GM18526 (cell line): ENCODE measurements around the gene PROC.

Experiments
- POLR2A ChIP-seq: IDR thresholded peaks from 3 replicates; pipeline ENCODE4 v1.6.1; 2011; ENCODE audit not compliant: insufficient read length; ENCODE audit errors: extremely low read depth

Gene PROC

DNA sequence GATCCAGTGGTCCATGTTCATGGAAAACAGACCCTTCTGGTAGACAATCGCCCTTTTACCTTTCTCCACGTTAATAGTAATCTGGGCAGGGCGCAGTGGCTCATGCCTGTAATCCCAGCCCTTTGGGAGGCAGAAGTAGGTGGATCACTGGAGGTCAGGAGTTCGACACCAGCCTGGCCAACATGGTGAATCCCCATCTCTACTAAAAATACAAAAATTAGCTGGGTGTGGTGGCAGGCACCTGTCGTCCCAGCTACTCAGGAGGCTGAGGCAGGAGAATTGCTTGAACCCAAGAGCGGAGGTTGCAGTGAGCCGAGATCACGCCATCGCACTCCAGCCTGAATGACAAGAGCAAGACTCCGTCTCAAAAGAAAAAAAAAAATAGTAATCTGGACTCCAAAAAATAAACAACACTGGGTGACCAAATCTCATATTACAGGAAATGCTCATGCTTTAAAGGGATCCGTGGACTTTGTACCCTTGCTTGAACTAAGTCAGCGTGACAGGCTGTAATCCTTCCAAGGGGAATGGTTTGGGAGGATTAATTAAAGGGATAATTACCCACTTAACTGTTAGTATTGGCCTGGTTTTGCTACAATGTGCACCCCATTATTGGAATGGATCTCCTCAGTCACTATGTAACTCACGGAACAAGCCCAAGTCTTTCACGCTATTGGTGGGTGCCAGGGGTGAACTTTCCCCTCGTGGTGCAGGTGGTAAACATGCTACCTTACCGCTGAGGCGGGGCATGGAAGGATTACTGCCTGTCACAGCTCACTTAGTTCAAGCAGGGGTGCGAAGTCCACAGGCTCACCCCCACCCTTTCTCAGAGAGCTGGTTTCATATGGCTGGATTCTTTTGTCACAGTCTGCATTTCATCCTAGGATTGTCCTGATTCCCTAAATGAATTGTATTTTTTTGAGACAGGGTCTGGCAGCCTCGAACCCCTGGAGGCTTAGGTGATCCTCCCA lies 36.7 kb downstream of the PROC start:
- TF ChIP-seq POLR2A: no peak

DNA sequence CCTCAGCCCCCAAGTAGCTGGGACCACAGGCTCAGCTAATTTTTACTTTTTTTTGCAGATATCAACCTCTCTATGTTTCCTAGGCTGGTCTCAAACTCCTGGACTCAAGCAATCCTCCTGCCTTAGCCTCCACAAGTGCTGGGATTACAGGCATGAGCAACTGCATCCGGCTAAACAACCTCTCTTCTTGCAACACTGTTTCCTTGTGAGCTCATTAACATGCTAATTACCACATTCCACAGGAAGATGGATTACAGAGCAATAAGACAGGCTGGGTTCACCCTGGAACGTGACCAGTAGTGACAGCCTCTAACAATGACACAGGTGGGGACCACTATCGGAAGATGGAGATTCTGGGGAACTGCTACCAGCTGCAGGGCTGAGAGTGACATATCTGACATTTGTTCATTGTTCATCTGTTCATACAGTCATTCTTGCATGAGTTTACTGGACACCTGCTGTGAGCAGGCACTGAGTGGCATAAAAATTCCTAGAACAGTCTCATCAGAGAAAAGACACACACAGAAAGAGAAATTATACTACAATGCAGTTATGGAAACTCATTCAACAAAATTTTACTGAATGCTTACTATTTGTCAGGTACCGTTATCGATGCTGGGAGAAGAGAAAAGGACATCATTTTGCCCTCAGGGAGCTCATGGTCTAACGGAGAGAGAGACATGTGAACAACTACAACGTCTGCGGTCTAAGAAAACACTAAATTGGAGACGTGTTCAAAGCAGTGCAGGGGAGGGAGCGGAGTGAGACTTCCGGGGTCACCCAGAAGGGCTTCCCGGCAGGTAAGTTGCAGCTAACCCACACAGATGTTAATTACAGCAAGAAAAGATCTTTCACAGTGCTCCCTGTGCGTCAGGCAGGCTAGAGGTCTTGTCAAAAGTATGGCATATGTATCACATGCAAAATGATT lies 37.6 kb downstream of the PROC start:
- no peak for TF ChIP-seq POLR2A

DNA sequence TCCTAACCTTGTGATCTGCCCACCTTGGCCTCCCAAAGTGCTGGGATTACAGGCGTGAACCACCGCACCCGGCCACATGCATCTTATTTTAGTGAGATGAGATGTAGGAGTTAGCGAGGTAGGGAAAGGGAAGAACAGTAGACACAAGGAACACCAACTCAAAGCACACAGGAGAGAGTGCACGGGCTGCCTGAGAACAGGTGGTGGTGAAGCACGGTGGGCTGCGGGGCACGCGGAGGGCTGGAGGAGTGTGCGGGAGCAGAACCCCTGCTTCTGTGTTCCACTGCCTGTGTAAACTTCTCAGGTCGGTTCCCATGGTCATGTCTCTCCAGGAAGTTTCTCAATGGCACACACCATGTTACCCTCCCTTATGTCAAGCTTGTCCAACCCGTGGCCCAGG lies 38.7 kb downstream of the PROC start:
- no peak for TF ChIP-seq POLR2A

DNA sequence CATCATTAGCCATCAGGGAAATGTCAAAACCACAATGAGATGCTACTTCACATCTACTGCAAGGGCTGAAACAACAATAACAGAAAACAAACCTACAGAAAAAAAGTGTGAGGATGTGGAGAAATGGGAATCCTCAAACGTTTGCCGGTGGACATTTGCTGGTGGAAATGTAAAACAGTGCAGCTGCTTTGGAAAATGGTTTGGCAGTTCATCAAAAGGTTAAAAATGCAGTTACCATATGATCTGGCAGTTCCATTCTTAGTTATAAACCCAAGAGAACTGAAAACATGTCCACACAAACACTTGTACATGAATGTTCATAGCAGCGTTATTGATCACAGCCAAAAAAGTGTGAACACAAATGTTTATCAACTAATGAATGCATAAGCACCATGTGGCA lies 44.2 kb downstream of the PROC start:
- TF ChIP-seq POLR2A: no peak

DNA sequence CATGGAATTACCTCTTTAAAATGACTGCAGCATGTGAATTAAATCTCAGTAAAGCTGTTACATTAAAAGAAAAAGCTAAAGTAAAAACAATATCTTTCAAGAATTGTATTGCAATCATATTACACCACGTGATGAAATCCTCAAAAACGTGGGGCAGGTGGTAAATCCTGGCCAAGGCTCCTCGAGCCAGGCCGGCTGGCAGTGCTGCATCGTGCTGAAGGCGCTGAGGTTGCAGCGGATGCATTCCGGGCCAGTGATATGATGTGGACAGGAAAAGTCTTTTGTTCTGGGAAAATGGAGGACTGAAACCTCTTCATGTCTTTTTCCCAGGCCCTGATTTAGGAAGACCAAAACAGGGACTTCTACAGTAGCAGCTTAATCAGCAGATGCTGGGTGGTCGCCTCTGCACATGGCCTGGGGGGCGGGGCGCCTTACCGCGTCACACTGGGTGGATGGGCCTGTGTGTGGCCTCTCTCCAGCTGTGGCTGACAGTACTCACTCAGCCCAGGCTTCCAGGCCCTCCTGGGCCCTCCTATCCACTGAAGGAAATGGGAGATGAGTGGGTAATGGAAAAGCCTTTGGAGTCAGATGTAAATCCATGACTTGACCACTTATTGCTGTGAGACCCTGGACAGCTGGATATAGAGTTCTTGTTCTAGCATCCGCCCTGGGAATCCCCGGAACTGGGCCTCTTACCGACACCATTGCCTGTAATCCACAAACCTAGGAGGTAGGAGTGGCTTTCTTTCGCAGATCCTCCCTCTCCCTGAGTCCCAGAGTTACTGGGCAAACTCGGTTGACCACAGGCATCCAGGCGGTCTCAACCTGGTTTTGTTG lies 45.1 kb downstream of the PROC start:
- TF ChIP-seq POLR2A: no peak

DNA sequence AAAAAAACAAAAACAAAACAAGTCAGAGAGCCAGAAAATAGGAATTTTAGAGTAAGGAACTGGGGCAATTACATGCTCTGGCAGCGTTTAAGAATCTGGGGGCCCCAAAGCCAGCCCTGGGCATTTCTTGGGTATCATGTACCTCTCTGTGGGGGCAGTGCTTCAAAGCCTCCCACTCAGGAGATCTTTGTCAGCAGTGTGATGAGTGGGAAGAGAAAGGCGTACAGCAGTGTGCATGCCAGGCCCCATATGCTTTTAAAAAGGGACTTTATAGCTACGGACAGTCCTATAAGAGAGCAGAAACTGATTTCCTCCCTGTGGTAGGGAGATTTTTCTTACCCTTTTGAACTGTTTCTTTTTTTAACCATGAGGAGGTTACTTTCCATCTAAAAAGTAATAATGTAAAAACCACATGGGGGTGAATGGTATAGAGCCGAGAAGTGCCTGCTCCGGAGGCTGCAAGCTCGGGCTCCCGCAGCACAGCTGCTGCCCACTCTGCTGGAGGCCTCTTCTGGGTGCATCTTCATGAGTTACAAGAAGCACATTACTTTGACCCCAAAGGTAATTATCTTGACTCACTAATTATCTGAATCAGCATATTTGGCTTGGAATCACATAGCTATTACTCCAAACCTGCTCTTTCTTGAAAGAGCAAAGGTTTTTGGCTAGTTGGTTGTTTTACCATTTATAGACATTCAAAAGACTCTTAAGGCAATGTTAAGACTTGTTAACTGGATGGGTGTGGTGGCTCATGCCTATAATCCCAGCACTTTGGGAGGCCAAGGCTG lies 46.4 kb downstream of the PROC start:
- TF ChIP-seq POLR2A: no peak

DNA sequence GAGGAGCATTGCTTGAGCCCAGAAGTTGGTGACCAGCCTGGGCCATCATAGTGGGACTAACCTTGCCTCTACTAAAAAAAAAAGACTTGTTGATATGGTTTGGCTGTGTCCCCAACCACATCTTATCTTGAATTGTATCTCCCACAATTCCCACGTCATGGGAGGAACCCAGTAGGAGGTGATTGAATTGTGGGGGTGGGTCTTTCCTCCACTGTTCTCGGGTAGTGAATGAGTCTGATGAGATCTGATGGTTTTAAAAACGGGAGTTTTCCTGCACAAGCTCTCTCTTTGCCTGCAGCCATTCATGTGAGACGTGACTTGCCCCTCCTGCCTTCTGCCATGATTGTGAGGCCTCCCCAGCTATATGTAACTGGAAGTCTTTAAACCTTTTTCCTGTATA lies 47.0 kb downstream of the PROC start:
- TF ChIP-seq POLR2A: no peak

DNA sequence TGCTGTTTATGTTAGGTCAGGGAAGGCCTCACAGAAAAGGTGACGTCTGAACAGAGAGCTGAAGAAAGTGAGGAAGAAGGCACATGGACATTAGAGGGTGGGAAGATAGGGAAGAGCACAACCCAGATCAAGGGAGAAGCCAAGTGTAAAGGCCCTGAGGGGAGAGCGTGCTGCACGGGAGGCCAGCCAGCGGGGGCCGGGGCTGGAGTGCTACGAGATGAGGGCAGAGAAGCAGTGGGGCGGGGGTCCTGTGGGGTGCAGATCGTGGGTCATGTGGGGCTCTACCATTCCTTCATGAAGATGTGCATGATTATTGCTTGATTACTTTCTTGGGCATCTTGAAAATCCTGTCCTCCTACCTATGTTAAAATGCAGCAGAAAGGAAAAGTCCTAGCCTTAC lies 50.8 kb downstream of the PROC start:
- no peak for TF ChIP-seq POLR2A

DNA sequence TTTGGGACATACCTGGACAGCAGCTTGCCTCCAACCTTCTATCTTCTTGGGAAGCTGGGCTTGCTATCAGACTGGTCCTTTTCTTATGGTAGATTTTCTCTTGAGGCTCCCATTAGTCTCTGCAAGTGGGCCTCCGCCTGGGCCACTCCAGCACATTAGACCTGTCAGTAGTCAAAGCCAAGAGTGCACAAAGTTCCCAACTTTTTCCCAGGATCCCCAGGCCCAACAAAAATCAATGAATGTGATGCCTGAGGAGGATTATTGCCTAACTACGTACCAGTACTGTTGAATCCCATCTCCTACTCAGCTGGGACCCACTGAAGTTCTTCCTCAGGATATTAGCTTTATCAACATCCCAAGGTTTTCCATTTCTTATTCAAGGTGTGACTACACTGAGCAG lies 51.7 kb downstream of the PROC start:
- no peak for TF ChIP-seq POLR2A

DNA sequence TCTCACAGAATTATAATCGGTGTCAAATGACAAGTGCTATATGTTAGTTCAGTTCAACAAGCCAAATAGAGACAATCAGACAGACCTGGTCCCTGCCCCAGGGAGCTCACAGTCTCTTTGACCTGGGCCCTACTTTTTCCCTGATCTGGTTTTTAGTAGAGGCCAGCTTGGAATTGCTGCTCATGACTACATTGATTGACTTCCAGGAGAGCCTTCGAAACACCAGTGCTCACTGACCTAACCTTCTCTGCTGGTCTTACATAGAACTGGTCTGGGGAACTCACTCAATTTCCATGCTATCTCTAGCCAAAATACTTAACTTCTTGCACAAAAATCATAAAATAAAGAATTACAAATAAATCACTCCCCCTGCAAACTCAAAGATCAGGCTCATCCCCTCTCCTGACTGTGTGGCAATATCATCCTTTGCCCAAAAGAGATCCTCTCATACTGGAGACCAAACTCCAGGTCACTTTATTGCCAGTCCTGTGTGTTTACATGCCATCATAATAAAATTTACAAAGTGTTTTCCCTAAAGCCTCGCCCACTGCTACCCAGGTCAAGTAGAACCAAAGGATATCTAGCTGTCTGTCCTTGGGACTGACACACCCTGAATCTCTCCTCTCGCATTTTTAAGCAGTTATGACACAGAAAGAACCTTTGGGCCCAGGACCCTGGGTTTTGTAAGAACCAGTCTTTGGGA lies 53.2 kb downstream of the PROC start:
- TF ChIP-seq POLR2A: no peak

DNA sequence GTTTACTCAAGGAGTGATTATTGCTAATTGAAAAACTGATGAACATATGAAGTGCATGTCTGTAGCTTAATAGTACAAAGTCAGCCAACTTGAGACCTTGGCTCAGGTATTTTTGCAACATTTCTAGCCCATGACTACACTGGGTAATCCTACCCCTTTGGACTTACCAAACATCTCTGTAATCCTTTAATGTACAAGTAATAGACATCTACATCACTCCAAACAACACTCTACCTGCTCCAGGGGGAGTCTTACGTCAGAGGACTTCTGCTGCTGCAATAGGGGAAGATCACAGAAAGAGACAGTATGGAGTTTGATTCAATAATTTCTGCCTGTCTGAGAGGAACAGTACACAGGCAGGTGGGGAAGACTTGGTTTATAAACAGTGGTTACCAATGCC lies 54.0 kb downstream of the PROC start:
- no peak for TF ChIP-seq POLR2A

DNA sequence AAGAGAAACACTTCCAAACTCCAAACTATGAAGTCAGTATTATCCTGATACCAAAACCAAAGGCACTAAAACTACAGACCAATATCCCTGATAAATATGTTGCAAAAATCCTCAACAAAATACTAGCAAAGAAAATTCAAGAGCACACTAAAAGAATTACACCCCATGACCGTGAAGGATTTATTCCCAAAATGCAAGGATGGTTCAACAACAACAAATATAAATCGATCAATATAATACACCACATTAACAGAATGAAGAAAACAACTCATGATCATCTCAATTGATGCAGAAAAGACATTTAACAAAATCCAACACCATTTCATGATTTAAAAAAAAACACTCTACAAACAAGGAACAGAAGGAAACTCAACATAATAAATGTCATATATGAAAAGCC lies 57.6 kb downstream of the PROC start:
- TF ChIP-seq POLR2A: no peak
